Neural cell (in vitro differentiated cells): ENCODE data around the gene ESCO1. TPM values are rescaled to one million over a fixed set of nuclear protein-coding genes. Genes with fewer than 3 reads are reported as not detected.
"Not testable (repeated sequence)": the region's sequence is repeated elsewhere in the genome, so short reads cannot be mapped to it uniquely, and the experiment has no call there.

Source experiments
- H2AFZ ChIP-seq: fragments of 200-600, 300-800 bp; sonication (generic), shearing (Covaris generic); 2 replicates; pipeline ENCODE4 v1.6.0; 2014; ENCODE audit warnings: low read depth, mild to moderate bottlenecking, antibody characterized with exemption, low read length, moderate library complexity
- H3F3A ChIP-seq: fragments of 200-600 bp; shearing (Covaris generic); 2 replicates; pipeline ENCODE4 v1.6.1; 2016; ENCODE audit warnings: mild to moderate bottlenecking, moderate library complexity, mixed read lengths, antibody characterized with exemption, low read length; ENCODE audit not compliant: insufficient read depth, poor library complexity, severe bottlenecking
- H3K27ac ChIP-seq: fragments of 200-600, 300-800 bp; sonication (generic), shearing (Covaris generic); 2 replicates; pipeline ENCODE4 v1.5.1; 2014; ENCODE audit warnings: mild to moderate bottlenecking, low read length, moderate library complexity
- H3K27me3 ChIP-seq: fragments of 300-800, 200-600 bp; sonication (generic), shearing (Covaris generic); 2 replicates; pipeline ENCODE4 v1.6.0; 2014; ENCODE audit warnings: mild to moderate bottlenecking, low read depth, low read length, moderate library complexity; ENCODE audit not compliant: insufficient read depth
- H3K36me3 ChIP-seq: fragments of 300-800, 200-600 bp; sonication (generic), shearing (Covaris generic); 2 replicates; pipeline ENCODE4 v1.5.1; 2014; ENCODE audit warnings: mild to moderate bottlenecking, antibody characterized with exemption, low read length, moderate library complexity; ENCODE audit not compliant: insufficient read depth
- H3K4me2 ChIP-seq: fragments of 300-800, 200-600 bp; sonication (generic), shearing (Covaris generic); 2 replicates; pipeline ENCODE4 v1.6.0; 2014; ENCODE audit warnings: mild to moderate bottlenecking, low read length
- H3K4me3 ChIP-seq: fragments of 300-800, 200-600 bp; sonication (generic), shearing (Covaris generic); 2 replicates; pipeline ENCODE4 v1.5.1; 2014; ENCODE audit warnings: mild to moderate bottlenecking, low read length, moderate library complexity
- H3K79me2 ChIP-seq: fragments of 200-600 bp; shearing (Covaris generic); replicated peaks from 2 replicates; pipeline ENCODE4 v1.6.0; 2014; ENCODE audit warnings: mild to moderate bottlenecking, low read length, moderate library complexity; ENCODE audit not compliant: insufficient read depth
- H3K9ac ChIP-seq: fragments of 300-800, 200-600 bp; sonication (generic), shearing (Covaris generic); 2 replicates; pipeline ENCODE4 v1.6.1; 2016; ENCODE audit warnings: mild to moderate bottlenecking, low read length, mixed read lengths
- H3K9me2 ChIP-seq: fragments of 200-600 bp; shearing (Covaris generic); 2 replicates; pipeline ENCODE4 v1.6.1; 2016; ENCODE audit warnings: mild to moderate bottlenecking, low read length, mixed read lengths; ENCODE audit not compliant: insufficient read depth
- H3K9me3 ChIP-seq: fragments of 200-600, 300-800 bp; sonication (generic), shearing (Covaris generic); 2 replicates; pipeline ENCODE4 v1.6.1; 2016; ENCODE audit warnings: mild to moderate bottlenecking, mixed run types, low read length, moderate library complexity, mixed read lengths
- H4K20me1 ChIP-seq: fragments of 200-600 bp; shearing (Covaris generic); 2 replicates; pipeline ENCODE4 v1.6.1; 2016; ENCODE audit warnings: mild to moderate bottlenecking, mixed run types; ENCODE audit not compliant: insufficient read depth
- CTCF ChIP-seq: fragments of 450-650 bp; IDR thresholded peaks from 2 replicates; pipeline ENCODE4 v1.5.1; 2014; ENCODE audit warnings: antibody characterized with exemption, mild to moderate bottlenecking, moderate library complexity; ENCODE audit not compliant: poor library complexity, severe bottlenecking
- EP300 ChIP-seq: fragments of 450-650 bp; conservative IDR thresholded peaks from 2 replicates; pipeline ENCODE4 v1.6.1; 2014; ENCODE audit warnings: antibody characterized with exemption, mild to moderate bottlenecking, moderate library complexity; ENCODE audit not compliant: poor library complexity, severe bottlenecking
- EZH2 ChIP-seq: fragments of 200-600, 300-800 bp; shearing (Covaris generic), sonication (generic); IDR thresholded peaks from 2 replicates; pipeline ENCODE4 v1.6.1; 2014; ENCODE audit warnings: antibody characterized with exemption, low read length, borderline replicate concordance, mild to moderate bottlenecking; ENCODE audit not compliant: insufficient read depth, poor library complexity, severe bottlenecking
- MXI1 ChIP-seq: fragments of 450-650 bp; conservative IDR thresholded peaks from 2 replicates; pipeline ENCODE4 v1.6.1; 2014; ENCODE audit warnings: antibody characterized with exemption, mild to moderate bottlenecking; ENCODE audit not compliant: poor library complexity, severe bottlenecking
- POLR2AphosphoS5 ChIP-seq: IDR thresholded peaks from 2 replicates; pipeline ENCODE4 v1.6.1; 2012
- RAD21 ChIP-seq: fragments of 450-650 bp; conservative IDR thresholded peaks from 2 replicates; pipeline ENCODE4 v1.6.1; 2014; ENCODE audit warnings: antibody characterized with exemption, mild to moderate bottlenecking, moderate library complexity
- REST ChIP-seq: IDR thresholded peaks from 2 replicates; pipeline ENCODE4 v1.6.1; 2012; ENCODE audit warnings: borderline replicate concordance
- SMC3 ChIP-seq: fragments of 450-650 bp; conservative IDR thresholded peaks from 2 replicates; pipeline ENCODE4 v1.6.1; 2014; ENCODE audit warnings: antibody characterized with exemption, mild to moderate bottlenecking, moderate library complexity; ENCODE audit not compliant: poor library complexity
- TAF1 ChIP-seq: IDR thresholded peaks from 2 replicates; pipeline ENCODE4 v1.6.1; 2012; ENCODE audit warnings: low read depth
- polyA minus RNA-seq: library from RNA; depleted of rRNA, polyadenylated mRNA; stranded (reverse); fragments of >200 nt; gene quantifications from 2 replicates; pipeline ENCODE4 v1.2.3, GENCODE V29; 2014
- polyA plus RNA-seq: library from polyadenylated mRNA; depleted of rRNA; stranded (reverse); fragments of >200 nt; gene quantifications from 2 replicates; pipeline ENCODE4 v1.2.3, GENCODE V29; 2014

Gene ESCO1
- polyA plus RNA-seq (21.9 and 26.4 TPM in 2 replicates), polyA minus RNA-seq (47.0 and 52.7 TPM in 2 replicates)

GRCh38 chr18:21600526-21601410 is at the start of gene ESCO1:
Gene ESCO1, minus strand, starts transcription at chr18:21600704. Its CDS starts 25,861 bp downstream, at chr18:21574843.
- Histone ChIP-seq H3K4me3 (peak within 1 kb of the TSS; percentile 79), H3F3A (peaks cover 5% of the 10 kb centered on the region), H3K9me3 (no peaks in the 10 kb centered on the region), H3K27ac (peak within 1 kb of the TSS; percentile 91), H3K4me2 (peak within 1 kb of the TSS; percentile 71), H2AFZ (peak within 1 kb of the TSS; percentile 61), H3K9ac (peak within 1 kb of the TSS; percentile 93), H3K36me3 (no peaks in the 10 kb centered on the region), H4K20me1 (no peaks in the 10 kb centered on the region), H3K9me2 (no peaks in the 10 kb centered on the region), H3K27me3 (no peaks in the 10 kb centered on the region), H3K79me2 (peaks cover 35% of the 10 kb centered on the region)
- TF ChIP-seq TAF1 (peak; percentile 46), SMC3 (peak; percentile 70), EZH2 (no peak), CTCF (peak; percentile 100), POLR2AphosphoS5 (peak; percentile 96), REST (peak; percentile 66), RAD21 (peak; percentile 58), MXI1 (peak; percentile 59), EP300 (peak; percentile 77)

- H2AFZ ChIP-seq, H3K79me2 ChIP-seq, H3K9ac ChIP-seq, H3K36me3 ChIP-seq, H3K4me3 ChIP-seq, H3F3A ChIP-seq, H3K9me2 ChIP-seq, H3K27me3 ChIP-seq, H3K4me2 ChIP-seq, H3K27ac ChIP-seq, H3K9me3 ChIP-seq, H4K20me1 ChIP-seq: not testable (repeated sequence)
Measured at GRCh38 chr18:21640375-21640774, 39.9 kb upstream of the ESCO1 start.
